Hindlimb muscle (tissue), 1 donor: ENCODE data around the gene MAGEB17. TPM values are rescaled to one million over a fixed set of nuclear protein-coding genes. Genes with fewer than 3 reads are reported as not detected.
"Not testable (repeated sequence)": the region's sequence is repeated elsewhere in the genome, so short reads cannot be mapped to it uniquely, and the experiment has no call there.

ENCODE experiments used
- DNase-seq: peaks from one replicate; pipeline ENCODE4 v3.0.0-alpha.2; 2013
- polyA plus RNA-seq: library from polyadenylated mRNA; unstranded; fragments of 120-200 nt; gene quantifications from one replicate; pipeline ENCODE4 v1.2.1, GENCODE V29; 2013; ENCODE audit not compliant: insufficient read length

The MAGEB17 gene, protein sequence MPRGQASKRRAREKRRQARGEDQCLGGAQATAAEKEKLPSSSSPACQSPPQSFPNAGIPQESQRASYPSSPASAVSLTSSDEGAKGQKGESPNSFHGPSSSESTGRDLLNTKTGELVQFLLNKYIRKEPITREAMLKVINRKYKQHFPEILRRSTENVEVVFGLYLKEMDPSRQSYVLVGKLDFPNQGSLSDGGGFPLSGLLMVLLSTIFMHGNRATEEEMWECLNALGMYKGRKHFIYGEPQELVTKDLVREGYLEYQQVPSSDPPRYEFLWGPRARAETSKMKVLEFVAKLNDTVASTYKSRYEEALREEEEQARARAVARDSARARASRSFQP
- polyA plus RNA-seq = 0.13 TPM

DNA sequence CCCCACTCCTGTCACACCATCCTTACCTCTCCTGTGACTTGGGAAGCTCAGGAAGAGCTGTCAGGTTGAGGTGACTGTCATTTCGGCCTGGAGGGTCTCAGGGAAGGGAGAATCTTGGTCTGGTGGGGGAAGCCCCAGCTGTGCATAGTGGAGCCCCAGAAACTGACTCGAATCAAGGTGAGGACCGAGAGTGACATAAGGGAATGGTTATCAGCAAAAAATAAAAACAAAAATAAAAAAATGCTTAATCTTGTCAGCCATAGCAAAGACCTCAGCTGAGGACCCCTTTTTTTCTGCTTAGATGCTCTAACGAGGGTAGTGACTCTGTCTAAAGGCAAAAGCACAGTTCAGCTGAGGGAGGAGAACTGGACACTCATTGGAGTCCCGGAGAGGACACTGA, at the start of gene MAGEB17:
Gene MAGEB17 (plus strand): TSS at position 301 of the 400 bp plus-strand sequence. CDS start 2,902 bp downstream, outside the sequence.
- DNase-seq = no peak

DNA sequence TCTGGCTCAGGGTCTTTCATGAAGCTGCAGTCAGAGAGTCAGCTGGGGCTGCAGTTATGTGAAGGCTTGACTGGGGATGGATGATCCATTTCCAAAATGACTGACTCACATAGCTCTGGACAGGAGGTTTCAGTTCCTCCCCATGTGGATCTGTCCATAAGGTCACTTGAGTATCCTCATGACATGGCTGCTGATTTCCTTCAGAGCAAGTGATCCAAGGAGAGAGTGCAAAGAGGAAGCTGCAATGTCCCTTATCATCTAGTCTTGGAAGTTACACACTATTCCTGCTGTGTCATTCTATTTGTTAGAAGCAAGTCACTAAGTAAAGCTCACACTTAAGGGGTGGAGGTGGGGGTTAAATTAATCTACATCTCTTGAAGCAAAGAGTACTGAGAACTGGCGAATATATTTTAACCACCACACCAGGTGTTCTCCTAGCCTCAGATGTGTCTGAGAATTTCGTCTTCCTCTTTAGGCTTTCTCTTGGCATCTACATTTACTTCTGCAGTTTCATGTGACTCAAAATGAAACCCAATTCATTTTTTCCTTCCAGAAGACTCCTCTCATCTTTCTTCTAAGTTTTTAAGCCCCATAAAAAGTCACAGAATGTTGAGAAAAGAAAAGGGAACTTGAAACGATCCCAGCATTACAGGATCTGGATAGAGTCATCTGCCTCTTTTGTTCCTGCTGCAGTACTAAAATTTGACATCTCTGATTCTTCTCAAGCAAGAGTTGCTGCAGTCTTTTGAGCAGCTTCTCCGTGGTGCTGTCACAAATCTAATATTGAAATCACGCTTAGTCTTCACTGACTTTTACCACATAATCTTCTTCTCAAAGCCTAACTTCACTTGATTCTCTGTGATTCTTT, 47.7 kb upstream of the MAGEB17 start:
- DNase-seq = no peak

DNA sequence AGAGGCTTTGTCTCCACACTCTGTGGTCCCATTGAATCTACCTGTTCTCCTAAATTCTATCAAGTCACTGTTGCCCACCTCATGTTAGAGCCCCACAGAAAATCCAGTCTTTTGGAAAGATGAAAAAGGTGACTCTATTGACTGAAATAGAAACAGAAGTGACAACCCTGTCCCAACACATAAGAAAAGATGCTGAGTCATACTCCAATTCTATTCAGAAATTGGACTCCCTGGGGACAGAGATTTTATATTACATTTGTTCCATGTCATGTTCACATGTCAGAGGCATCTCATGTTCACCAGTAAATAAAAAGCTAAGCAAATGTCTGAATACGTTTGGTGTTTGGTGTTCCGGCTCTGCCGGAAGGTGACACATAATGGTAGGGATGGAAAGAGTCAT, 46.9 kb upstream of the MAGEB17 start:
- no peak for DNase-seq

DNA sequence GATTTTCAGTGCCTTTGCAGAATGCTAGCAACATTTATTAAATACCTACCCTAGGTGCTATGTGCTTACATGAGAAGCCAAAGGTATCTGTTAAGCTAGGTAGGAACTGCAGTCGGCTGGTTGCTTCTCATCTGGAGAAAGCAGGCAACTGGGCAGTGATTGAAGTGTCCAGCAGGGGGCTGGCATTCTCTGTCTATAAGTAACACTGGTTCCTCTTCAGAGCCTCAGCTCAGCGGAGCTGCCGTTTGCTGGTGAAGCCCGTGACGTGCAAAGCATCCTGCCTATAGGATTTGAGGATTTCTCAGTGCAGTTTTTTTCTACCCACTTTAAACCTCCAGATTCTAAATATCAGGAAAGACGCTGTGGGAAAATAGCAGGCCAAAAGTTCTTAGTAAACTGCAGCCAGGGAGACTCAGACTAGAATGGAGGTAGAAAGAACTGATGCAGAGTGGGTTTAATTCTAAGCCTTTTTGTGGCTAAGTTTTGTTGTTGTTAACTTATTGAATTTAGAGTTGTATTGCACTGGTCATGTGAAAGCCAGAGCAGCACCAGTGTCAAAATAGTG, 44.0 kb upstream of the MAGEB17 start, which contains the start of gene GRPR:
Gene GRPR (plus strand): TSS at position 344 of the 565 bp plus-strand sequence. CDS start 389 bp downstream, outside the sequence.
- DNase-seq = peak; percentile 73

- no peak for DNase-seq
Measured at GRCh38 chrX:16124201-16124600, 43.1 kb upstream of the MAGEB17 start.

DNA sequence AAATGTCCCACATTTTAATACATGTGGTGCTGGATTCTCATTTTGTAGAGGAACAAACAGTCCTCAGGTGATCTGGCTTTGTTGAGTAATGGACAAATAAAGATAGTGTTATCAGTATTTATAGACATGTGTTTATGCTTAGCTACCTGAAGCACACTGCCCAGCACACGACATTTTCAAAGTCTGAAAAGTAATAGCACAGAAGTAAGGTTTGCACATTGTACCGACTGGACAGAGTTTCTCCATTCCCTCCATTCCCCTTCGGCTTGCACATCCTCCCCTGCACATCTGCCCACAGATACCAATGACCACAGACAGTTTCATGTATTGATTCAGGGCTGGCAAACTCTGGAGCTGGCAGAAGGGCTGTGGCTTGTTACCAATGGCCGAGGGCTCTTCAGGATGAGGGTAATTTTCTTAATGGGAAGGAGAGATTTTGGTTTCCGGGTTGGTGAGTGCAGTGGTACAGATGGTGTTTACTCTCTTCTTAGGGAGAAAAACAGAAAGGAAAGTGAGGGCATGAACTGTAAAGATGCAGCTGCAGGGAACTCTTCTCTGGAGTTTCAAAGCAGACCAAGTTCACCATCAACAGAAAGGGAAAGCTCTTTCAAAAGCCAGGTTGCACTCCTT, 41.6 kb upstream of the MAGEB17 start:
- no peak for DNase-seq

- no peak for DNase-seq
Measured at GRCh38 chrX:16130707-16131106, 36.6 kb upstream of the MAGEB17 start.

DNA sequence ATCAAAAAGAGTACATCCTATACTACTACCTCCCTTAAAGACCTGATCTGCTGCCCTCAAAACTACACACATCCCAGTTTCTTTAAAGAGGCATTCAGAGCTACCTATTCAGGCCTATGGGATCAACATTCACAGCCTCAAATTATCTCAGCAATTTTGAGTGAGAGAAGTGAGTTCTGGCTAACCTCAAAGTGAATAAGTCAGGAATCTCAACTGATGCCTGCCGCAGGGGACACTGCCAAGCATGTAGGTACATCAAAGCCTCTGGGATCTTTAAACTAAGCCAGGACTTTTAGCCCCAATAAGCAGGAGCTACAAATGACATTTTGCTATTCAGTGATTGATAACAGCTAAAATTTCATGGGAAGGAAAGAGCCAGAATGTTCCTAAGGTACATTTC, 32.3 kb upstream of the MAGEB17 start:
- DNase-seq = no peak

- DNase-seq = no peak
Measured at GRCh38 chrX:16136080-16136479, 31.2 kb upstream of the MAGEB17 start.

- no peak for DNase-seq
Measured at GRCh38 chrX:16137416-16138107, 29.7 kb upstream of the MAGEB17 start.

DNA sequence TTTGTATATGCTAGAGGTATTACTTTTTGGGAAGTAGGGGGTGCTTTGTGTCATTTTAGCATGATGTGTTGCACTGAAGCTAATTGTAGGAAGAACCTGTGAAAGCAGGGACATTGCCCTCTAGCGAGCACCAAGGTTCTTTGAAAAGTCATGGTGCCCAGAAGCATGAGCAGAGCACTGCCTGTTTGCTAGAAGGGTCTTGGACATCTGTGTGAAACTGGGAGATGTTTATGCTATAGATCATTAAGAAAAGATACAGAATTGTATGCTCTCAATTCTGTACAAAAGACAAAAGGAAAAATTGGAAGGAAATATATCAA, 29.2 kb upstream of the MAGEB17 start:
- no peak for DNase-seq

DNA sequence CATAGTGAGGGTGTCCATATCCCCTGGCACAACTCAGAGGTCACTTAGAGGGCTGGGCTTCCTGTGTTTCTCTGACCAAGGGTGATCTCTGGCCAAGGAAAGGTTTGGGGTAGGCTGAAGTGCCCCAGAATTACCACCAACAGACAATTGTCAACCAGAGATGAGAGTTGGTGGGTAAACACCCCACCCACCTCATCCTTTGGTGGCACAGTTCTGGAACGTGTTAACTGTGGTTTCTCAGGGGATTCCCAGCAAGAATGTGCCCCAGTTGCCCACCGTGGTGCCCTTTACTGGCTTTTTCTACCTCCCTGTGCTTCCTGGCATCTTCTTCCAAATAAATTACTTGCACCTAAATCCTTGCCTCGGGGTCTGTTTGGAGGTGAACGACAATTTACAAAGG, 26.8 kb upstream of the MAGEB17 start:
- DNase-seq = no peak

DNA sequence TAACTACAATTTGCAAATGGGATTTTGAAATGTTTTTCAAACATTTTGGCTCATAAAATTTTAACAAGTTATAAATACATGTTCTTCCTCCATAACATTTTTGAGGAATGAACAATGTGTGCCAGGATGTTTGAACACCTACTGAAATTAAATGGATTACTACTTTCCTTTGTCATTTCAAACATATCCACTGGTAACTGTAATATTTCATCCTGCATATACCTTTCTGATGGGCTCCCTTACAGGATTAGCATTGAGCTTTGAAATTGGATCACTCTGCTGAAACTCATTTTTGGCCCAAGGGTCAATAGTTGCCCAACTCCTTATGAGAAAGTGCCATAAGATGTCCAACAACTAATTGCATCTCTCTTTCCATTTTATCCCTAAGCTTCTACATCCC, 26.3 kb upstream of the MAGEB17 start:
- no peak for DNase-seq

DNA sequence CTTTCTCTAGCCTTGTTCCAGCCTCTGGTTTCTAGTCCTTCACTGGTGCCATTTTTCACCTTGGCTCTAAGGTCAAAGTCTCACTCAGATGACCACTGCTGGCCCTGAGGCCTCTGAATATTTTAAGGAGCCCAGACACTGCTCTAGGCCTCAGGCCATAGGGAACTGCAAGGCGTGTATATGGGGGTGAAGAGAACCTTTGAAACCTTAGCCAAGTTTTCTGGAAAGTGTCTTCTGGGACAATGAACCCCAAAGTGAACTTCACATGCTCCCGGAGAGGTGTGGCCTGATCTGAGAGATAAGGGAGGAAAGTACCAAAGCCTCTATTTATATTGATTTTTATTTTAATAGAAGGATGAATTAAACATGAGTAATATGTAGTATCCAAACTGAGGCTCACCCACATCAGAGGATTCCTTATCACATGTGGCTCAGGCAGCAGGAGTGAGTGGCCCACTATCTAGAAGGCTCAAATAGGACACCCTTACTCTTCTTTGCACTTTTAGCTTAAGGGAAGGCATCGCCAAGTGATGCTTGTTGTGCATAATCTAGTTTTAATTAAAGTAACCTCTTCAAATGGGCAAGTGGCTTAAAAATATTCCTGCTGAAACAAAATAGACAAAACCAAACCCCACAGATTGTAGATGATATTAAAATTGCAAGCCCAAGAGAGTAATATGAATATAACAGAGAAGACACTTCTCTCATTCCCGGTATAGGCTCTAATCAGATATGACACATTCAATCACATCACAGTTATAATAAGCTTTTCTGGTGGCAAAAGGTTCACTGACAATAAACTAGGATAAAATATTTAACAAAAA, 25.6 kb upstream of the MAGEB17 start:
- DNase-seq = no peak

DNA sequence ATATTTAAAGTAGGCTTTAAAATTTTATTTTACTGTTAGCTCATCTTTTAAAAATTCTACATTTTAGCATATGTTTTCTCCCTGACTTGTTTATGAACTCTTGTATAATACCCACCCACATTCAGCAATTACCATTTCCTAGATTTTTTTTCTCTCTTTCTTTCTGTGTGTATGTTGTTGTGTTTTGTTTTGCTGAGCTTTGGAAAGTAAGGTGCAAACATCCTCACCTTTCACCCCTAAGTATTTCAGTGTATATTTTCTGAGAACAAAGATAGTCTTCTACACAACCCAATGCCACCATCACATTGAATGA, 25.1 kb upstream of the MAGEB17 start:
- DNase-seq = no peak

GRCh38 chrX:16143968-16144367, 23.3 kb upstream of the MAGEB17 start:
- DNase-seq = no peak

GRCh38 chrX:16144420-16144819, 22.9 kb upstream of the MAGEB17 start:
- no peak for DNase-seq

DNA sequence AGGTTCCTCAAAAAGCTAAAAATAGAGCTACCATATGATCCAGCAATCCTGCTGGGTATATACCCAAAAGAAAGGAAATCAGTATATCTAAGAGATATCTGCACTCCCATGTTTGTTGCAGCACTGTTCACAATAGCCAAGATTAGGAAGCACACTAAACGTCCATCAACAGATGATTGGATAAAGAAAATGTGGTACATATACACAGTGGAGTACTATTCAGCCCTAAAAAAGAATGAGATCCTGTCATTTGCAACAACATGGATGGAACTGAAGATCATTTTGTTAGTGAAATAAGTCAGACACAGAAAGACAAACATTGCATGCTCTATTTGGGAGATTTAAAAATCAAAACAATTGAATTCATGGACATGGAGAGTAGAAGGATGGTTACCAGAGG, 22.2 kb upstream of the MAGEB17 start:
- not testable (repeated sequence) for DNase-seq

- DNase-seq = no peak
Measured at GRCh38 chrX:16145656-16146055, 21.6 kb upstream of the MAGEB17 start.

- no peak for DNase-seq
Measured at GRCh38 chrX:16148896-16149295, 18.4 kb upstream of the MAGEB17 start.

GRCh38 chrX:16155581-16156096, 11.6 kb upstream of the MAGEB17 start:
- no peak for DNase-seq
